Neural crest cell (in vitro differentiated cells): ENCODE measurements around the gene WDR20. TPM values are rescaled to one million over a fixed set of nuclear protein-coding genes. Genes with fewer than 3 reads are reported as not detected.

ENCODE experiments used
- DNase-seq: peaks from one replicate; pipeline ENCODE4 v3.0.0; 2021; ENCODE audit warnings: low read depth, mixed read lengths, low spot score
- H3K27ac Mint-ChIP-seq: one replicate; pipeline ENCODE4 v1.8.0; 2021; ENCODE audit warnings: mild to moderate bottlenecking, mixed read lengths; ENCODE audit not compliant: unreplicated experiment
- H3K27me3 Mint-ChIP-seq: 2 replicates; pipeline ENCODE4 v1.8.0; 2021; ENCODE audit warnings: low read depth, mild to moderate bottlenecking, mixed read lengths
- H3K36me3 Mint-ChIP-seq: 2 replicates; pipeline ENCODE4 v1.8.0; 2021; ENCODE audit warnings: low read depth, mild to moderate bottlenecking, mixed read lengths
- H3K4me1 Mint-ChIP-seq: 2 replicates; pipeline ENCODE4 v1.8.0; 2021; ENCODE audit warnings: mixed read lengths
- H3K4me3 Mint-ChIP-seq: one replicate; pipeline ENCODE4 v1.8.0; 2021; ENCODE audit warnings: mild to moderate bottlenecking, mixed read lengths
- H3K9me3 Mint-ChIP-seq: 2 replicates; pipeline ENCODE4 v1.8.0; 2021; ENCODE audit warnings: mixed read lengths
- CTCF ChIP-seq: fragments of 200-600 bp; sonication (generic); conservative IDR thresholded peaks from 2 replicates; pipeline ENCODE4 v1.5.0; 2021; ENCODE audit warnings: antibody characterized with exemption, mild to moderate bottlenecking
- total RNA-seq: library from RNA; stranded (reverse); gene quantifications from 2 replicates; pipeline ENCODE4 v1.2.1, GENCODE V29; 2021

Gene WDR20
- total RNA-seq, 1 donor from 2014 or later = 30.2 TPM

- H3K4me3 Mint-ChIP-seq = no peak overlapping the region
- peaks cover 30% of the 10 kb centered on the region for H3K4me1 Mint-ChIP-seq
- no peak for DNase-seq
- H3K9me3 Mint-ChIP-seq = no peaks in the 10 kb centered on the region
- H3K36me3 Mint-ChIP-seq = peaks cover 6% of the 10 kb centered on the region
- no peak overlapping the region for H3K27ac Mint-ChIP-seq
- no peaks in the 10 kb centered on the region for H3K27me3 Mint-ChIP-seq
- TF ChIP-seq CTCF = no peak
These were observed 55.7 kb downstream of the WDR20 start for GRCh38 chr14:102195446-102195845.

- H3K36me3 Mint-ChIP-seq = peaks cover 6% of the 10 kb centered on the region
- H3K27me3 Mint-ChIP-seq = no peaks in the 10 kb centered on the region
- H3K9me3 Mint-ChIP-seq = no peaks in the 10 kb centered on the region
- peaks cover 27% of the 10 kb centered on the region for H3K4me1 Mint-ChIP-seq
- no peak overlapping the region for H3K4me3 Mint-ChIP-seq
- DNase-seq = no peak
- H3K27ac Mint-ChIP-seq = peak overlapping the region; percentile 73
- no peak for TF ChIP-seq CTCF
These were observed 56.6 kb downstream of the WDR20 start for GRCh38 chr14:102196039-102196901.

- Mint-ChIP-seq H3K27me3 (no peaks in the 10 kb centered on the region), H3K4me1 (peaks cover 26% of the 10 kb centered on the region), H3K27ac (peak overlapping the region; percentile 76), H3K4me3 (no peak overlapping the region), H3K9me3 (no peaks in the 10 kb centered on the region), H3K36me3 (peaks cover 6% of the 10 kb centered on the region)
- TF ChIP-seq CTCF = no peak
- DNase-seq = no peak
These were observed 57.2 kb downstream of the WDR20 start for GRCh38 chr14:102196902-102197230.

- Mint-ChIP-seq H3K4me1 (peaks cover 26% of the 10 kb centered on the region), H3K4me3 (no peak overlapping the region), H3K9me3 (no peaks in the 10 kb centered on the region), H3K27me3 (no peaks in the 10 kb centered on the region), H3K36me3 (peaks cover 6% of the 10 kb centered on the region), H3K27ac (peak overlapping the region; percentile 76)
- TF ChIP-seq CTCF = no peak
- DNase-seq = no peak
These were observed 57.7 kb downstream of the WDR20 start for GRCh38 chr14:102197317-102197853.

- Mint-ChIP-seq H3K4me3 (no peak overlapping the region), H3K9me3 (no peaks in the 10 kb centered on the region), H3K4me1 (peaks cover 14% of the 10 kb centered on the region), H3K27ac (no peak overlapping the region), H3K36me3 (peaks cover 17% of the 10 kb centered on the region), H3K27me3 (no peaks in the 10 kb centered on the region)
- DNase-seq = no peak
- no peak for TF ChIP-seq CTCF
These were observed 61.1 kb downstream of the WDR20 start for GRCh38 chr14:102200690-102201352.
